Neural progenitor cell (in vitro differentiated cells): Measurements from ENCODE around the gene EZR. TPM values are rescaled to one million over a fixed set of nuclear protein-coding genes. Genes with fewer than 3 reads are reported as not detected.

Experiments used
- DNase-seq: peaks from one replicate; pipeline ENCODE4 v3.0.0-alpha.2; 2016; ENCODE audit warnings: low spot score
- H2AFZ ChIP-seq: fragments of 200-600 bp; sonication (generic); replicated peaks from 2 replicates; pipeline ENCODE4 v1.6.1; 2016; ENCODE audit warnings: antibody characterized with exemption
- H3F3A ChIP-seq: fragments of 200-600 bp; sonication (generic); 2 replicates; pipeline ENCODE4 v1.6.1; 2016; ENCODE audit warnings: antibody characterized with exemption, low read depth
- H3K27ac ChIP-seq: fragments of 200-600 bp; sonication (generic); 2 replicates; pipeline ENCODE4 v1.5.1; 2016; ENCODE audit warnings: mild to moderate bottlenecking
- H3K27me3 ChIP-seq: fragments of 200-600 bp; sonication (generic); 2 replicates; pipeline ENCODE4 v1.6.1; 2016; ENCODE audit warnings: mild to moderate bottlenecking, moderate library complexity
- H3K36me3 ChIP-seq: fragments of 200-600 bp; sonication (generic); 2 replicates; pipeline ENCODE4 v1.5.1; 2016
- H3K4me1 ChIP-seq: fragments of 200-600 bp; sonication (generic); 2 replicates; pipeline ENCODE4 v1.6.1; 2016; ENCODE audit warnings: mixed run types
- H3K4me2 ChIP-seq: fragments of 200-600 bp; sonication (generic); 2 replicates; pipeline ENCODE4 v1.6.1; 2016
- H3K4me3 ChIP-seq: fragments of 200-600 bp; sonication (generic); 2 replicates; pipeline ENCODE4 v1.5.1; 2016
- H3K79me2 ChIP-seq: fragments of 200-600 bp; sonication (generic); 2 replicates; pipeline ENCODE4 v1.6.1; 2016; ENCODE audit warnings: low read depth
- H3K9ac ChIP-seq: fragments of 200-600 bp; sonication (generic); 2 replicates; pipeline ENCODE4 v1.6.1; 2016
- H3K9me3 ChIP-seq: fragments of 200-600 bp; sonication (generic); 2 replicates; pipeline ENCODE4 v1.5.1; 2016; ENCODE audit warnings: low read depth
- H4K20me1 ChIP-seq: fragments of 200-600 bp; sonication (generic); 2 replicates; pipeline ENCODE4 v1.6.1; 2016; ENCODE audit warnings: low read depth
- H3K27ac Mint-ChIP-seq: 3 replicates; pipeline ENCODE4 v1.8.0; 2021; ENCODE audit warnings: mixed read lengths
- H3K27me3 Mint-ChIP-seq: 2 replicates; pipeline ENCODE4 v1.8.0; 2022; ENCODE audit warnings: low read depth, mild to moderate bottlenecking, inconsistent platforms, moderate library complexity, mixed read lengths; ENCODE audit not compliant: insufficient read depth
- H3K36me3 Mint-ChIP-seq: 3 replicates; pipeline ENCODE4 v1.8.0; 2021; ENCODE audit warnings: mixed read lengths
- H3K4me1 Mint-ChIP-seq: 3 replicates; pipeline ENCODE4 v1.8.0; 2021; ENCODE audit warnings: mixed read lengths
- H3K4me3 Mint-ChIP-seq: 3 replicates; pipeline ENCODE4 v1.8.0; 2021; ENCODE audit warnings: mild to moderate bottlenecking, moderate library complexity, mixed read lengths
- H3K9me3 Mint-ChIP-seq: 3 replicates; pipeline ENCODE4 v1.8.0; 2020; ENCODE audit warnings: mixed read lengths
- EZH2 ChIP-seq: fragments of 200-600 bp; sonication (generic); IDR thresholded peaks from 2 replicates; pipeline ENCODE4 v1.6.1; 2017; ENCODE audit warnings: antibody characterized with exemption, mild to moderate bottlenecking, moderate library complexity
- EZH2phosphoT487 ChIP-seq: fragments of 200-600 bp; sonication (generic); IDR thresholded peaks from 2 replicates; pipeline ENCODE4 v1.6.1; 2017; ENCODE audit warnings: antibody characterized with exemption
- total RNA-seq: library from RNA; depleted of rRNA; stranded (reverse); fragments of >200 nt; gene quantifications from 2 replicates; pipeline ENCODE4 v1.2.3, GENCODE V29; 2015; ENCODE audit warnings: low replicate concordance
- TF ChIP-seq, protein P1 (sequence below): fragments of 200-600 bp; sonication (generic); IDR thresholded peaks from 2 replicates; pipeline ENCODE4 v1.5.1; 2017; ENCODE audit warnings: antibody characterized with exemption, mild to moderate bottlenecking

EZR gene
- total RNA-seq, 1 donor from 2014 or later = 52.0 TPM

GRCh38 chr6:158777510-158777909, 41.7 kb downstream of the EZR start:
- Histone ChIP-seq H3K79me2 (peaks cover 5% of the 10 kb centered on the region), H3K4me3 (no peak overlapping the region), H3K27ac (no peak overlapping the region), H3K9me3 (no peaks in the 10 kb centered on the region), H3F3A (no peaks in the 10 kb centered on the region), H3K36me3 (no peaks in the 10 kb centered on the region), H3K4me1 (no peaks in the 10 kb centered on the region), H2AFZ (no peak overlapping the region), H4K20me1 (peaks cover 4% of the 10 kb centered on the region), H3K4me2 (no peak overlapping the region), H3K9ac (no peak overlapping the region), H3K27me3 (no peaks in the 10 kb centered on the region)
- TF ChIP-seq EZH2phosphoT487 = no peak
- TF ChIP-seq EZH2 = no peak
- TF ChIP-seq, protein P1, sequence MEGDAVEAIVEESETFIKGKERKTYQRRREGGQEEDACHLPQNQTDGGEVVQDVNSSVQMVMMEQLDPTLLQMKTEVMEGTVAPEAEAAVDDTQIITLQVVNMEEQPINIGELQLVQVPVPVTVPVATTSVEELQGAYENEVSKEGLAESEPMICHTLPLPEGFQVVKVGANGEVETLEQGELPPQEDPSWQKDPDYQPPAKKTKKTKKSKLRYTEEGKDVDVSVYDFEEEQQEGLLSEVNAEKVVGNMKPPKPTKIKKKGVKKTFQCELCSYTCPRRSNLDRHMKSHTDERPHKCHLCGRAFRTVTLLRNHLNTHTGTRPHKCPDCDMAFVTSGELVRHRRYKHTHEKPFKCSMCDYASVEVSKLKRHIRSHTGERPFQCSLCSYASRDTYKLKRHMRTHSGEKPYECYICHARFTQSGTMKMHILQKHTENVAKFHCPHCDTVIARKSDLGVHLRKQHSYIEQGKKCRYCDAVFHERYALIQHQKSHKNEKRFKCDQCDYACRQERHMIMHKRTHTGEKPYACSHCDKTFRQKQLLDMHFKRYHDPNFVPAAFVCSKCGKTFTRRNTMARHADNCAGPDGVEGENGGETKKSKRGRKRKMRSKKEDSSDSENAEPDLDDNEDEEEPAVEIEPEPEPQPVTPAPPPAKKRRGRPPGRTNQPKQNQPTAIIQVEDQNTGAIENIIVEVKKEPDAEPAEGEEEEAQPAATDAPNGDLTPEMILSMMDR = no peak
- peaks cover 9% of the 10 kb centered on the region for H3K4me1 Mint-ChIP-seq
- H3K36me3 Mint-ChIP-seq = peaks cover 66% of the 10 kb centered on the region
- no peak overlapping the region for H3K4me3 Mint-ChIP-seq
- no peak for DNase-seq
- H3K9me3 Mint-ChIP-seq = no peaks in the 10 kb centered on the region
- no peak overlapping the region for H3K27ac Mint-ChIP-seq
- H3K27me3 Mint-ChIP-seq = no peaks in the 10 kb centered on the region

DNA sequence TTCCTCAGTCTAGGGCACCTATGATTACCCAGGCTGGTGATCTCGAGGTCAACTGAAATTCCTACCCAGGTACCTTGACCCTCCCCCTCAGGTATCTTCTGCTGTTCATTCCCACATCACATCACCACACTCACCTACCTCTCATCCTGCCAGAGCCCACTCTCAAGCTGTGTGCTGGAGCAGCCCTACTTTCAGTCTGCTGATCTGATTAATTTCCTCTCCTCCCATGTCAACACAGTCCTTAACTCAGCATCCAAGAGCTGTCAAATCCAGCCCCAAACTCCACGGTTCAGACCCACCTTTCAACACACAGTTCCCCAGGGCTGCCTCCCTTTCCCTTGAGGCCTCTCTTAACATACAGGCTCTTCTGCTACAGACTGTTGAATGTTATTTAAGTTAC, 42.4 kb downstream of the EZR start:
- Histone ChIP-seq H3K27me3 (no peaks in the 10 kb centered on the region), H3K27ac (no peak overlapping the region), H3F3A (no peaks in the 10 kb centered on the region), H3K36me3 (no peaks in the 10 kb centered on the region), H2AFZ (no peak overlapping the region), H3K9ac (no peak overlapping the region), H3K9me3 (no peaks in the 10 kb centered on the region), H3K4me3 (no peak overlapping the region), H3K4me1 (no peaks in the 10 kb centered on the region), H4K20me1 (peaks cover 8% of the 10 kb centered on the region), H3K79me2 (peaks cover 5% of the 10 kb centered on the region), H3K4me2 (no peak overlapping the region)
- Mint-ChIP-seq H3K4me1 (peaks cover 14% of the 10 kb centered on the region), H3K27me3 (no peaks in the 10 kb centered on the region), H3K36me3 (peaks cover 69% of the 10 kb centered on the region), H3K9me3 (no peaks in the 10 kb centered on the region), H3K27ac (peak overlapping the region; percentile 10), H3K4me3 (no peak overlapping the region)
- TF ChIP-seq, protein P1 = no peak
- no peak for TF ChIP-seq EZH2
- TF ChIP-seq EZH2phosphoT487 = no peak
- DNase-seq = no peak

DNA sequence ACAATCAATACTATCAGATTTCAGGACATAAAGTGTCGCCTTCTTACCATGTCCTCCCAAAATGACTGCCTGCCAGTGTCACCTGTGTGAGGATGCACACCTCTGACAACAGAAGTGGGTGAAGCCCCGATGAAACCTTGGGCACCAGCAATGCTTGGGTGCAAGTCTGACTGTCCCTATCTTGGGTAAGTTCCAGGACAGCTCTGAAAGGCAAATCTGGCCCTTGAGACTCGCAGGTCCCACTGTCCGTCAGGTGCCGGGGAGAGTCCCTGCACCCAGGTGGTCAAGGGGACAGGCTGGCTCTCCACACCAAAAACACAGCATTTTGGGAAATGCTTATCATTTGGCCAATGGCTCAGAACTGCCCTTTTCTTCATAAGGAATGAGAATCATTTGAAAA, 43.3 kb downstream of the EZR start:
- H3K4me1 ChIP-seq = no peaks in the 10 kb centered on the region
- no peak overlapping the region for H3K27ac ChIP-seq
- Mint-ChIP-seq H3K36me3 (peaks cover 73% of the 10 kb centered on the region), H3K4me3 (no peak overlapping the region), H3K27ac (no peak overlapping the region), H3K27me3 (no peaks in the 10 kb centered on the region), H3K9me3 (no peaks in the 10 kb centered on the region), H3K4me1 (peaks cover 22% of the 10 kb centered on the region)
- no peaks in the 10 kb centered on the region for H3K36me3 ChIP-seq
- H3K9me3 ChIP-seq = no peaks in the 10 kb centered on the region
- no peaks in the 10 kb centered on the region for H3K27me3 ChIP-seq
- H3K4me3 ChIP-seq = no peak overlapping the region
- H3K4me2 ChIP-seq = no peak overlapping the region
- H3K79me2 ChIP-seq = peaks cover 5% of the 10 kb centered on the region
- H4K20me1 ChIP-seq = peaks cover 8% of the 10 kb centered on the region
- no peak for TF ChIP-seq EZH2phosphoT487
- TF ChIP-seq EZH2 = no peak
- TF ChIP-seq, protein P1 = no peak
- H2AFZ ChIP-seq = no peak overlapping the region
- H3K9ac ChIP-seq = no peak overlapping the region
- H3F3A ChIP-seq = no peaks in the 10 kb centered on the region
- no peak for DNase-seq
